Astrocyte (in vitro differentiated cells and primary cell): ENCODE measurements around the gene ST6GALNAC3. TPM values are rescaled to one million over a fixed set of nuclear protein-coding genes. Genes with fewer than 3 reads are reported as not detected.
A peak's percentile ranks its signal among the peaks of the same experiment; 100 is the strongest.

Experiments used
- DNase-seq: peaks from one replicate; pipeline ENCODE4 v3.0.0-alpha.2; 2010; ENCODE audit warnings: low read depth
- FAIRE-seq: peaks from 2 replicates; lab custom pipeline; 2011; peaks lifted over from hg19 to GRCh38; lab: Jason Lieb, UNC
- H2AFZ ChIP-seq: 2 replicates; pipeline ENCODE4 v1.6.0; 2012; ENCODE audit warnings: low read depth, low read length, inconsistent platforms
- H3K27ac ChIP-seq: 2 replicates; pipeline ENCODE4 v1.5.1; 2011; ENCODE audit warnings: low read depth, low read length, inconsistent platforms
- H3K27me3 ChIP-seq: 2 replicates; pipeline ENCODE4 v1.6.0; 2011; ENCODE audit warnings: low read length, inconsistent platforms; ENCODE audit not compliant: insufficient read depth
- H3K36me3 ChIP-seq: 2 replicates; pipeline ENCODE4 v1.5.1; 2011; ENCODE audit warnings: low read length, inconsistent platforms; ENCODE audit not compliant: insufficient read depth
- H3K4me1 ChIP-seq: 2 replicates; pipeline ENCODE4 v1.5.1; 2011; ENCODE audit warnings: low read length, inconsistent platforms; ENCODE audit not compliant: insufficient read depth
- H3K4me2 ChIP-seq: 2 replicates; pipeline ENCODE4 v1.6.0; 2012; ENCODE audit warnings: low read length, inconsistent platforms
- H3K4me3 ChIP-seq: 2 replicates; pipeline ENCODE4 v1.5.1; 2011; ENCODE audit warnings: low read depth, mild to moderate bottlenecking, low read length, inconsistent platforms; ENCODE audit not compliant: insufficient read depth
- H3K79me2 ChIP-seq: 2 replicates; pipeline ENCODE4 v1.6.0; 2012; ENCODE audit warnings: mild to moderate bottlenecking, low read length, inconsistent platforms; ENCODE audit not compliant: insufficient read depth
- H3K9ac ChIP-seq: 2 replicates; pipeline ENCODE4 v1.6.0; 2012; ENCODE audit warnings: mild to moderate bottlenecking, low read length, inconsistent platforms
- H3K9me3 ChIP-seq: 2 replicates; pipeline ENCODE4 v1.5.1; 2012; ENCODE audit warnings: low read depth, mild to moderate bottlenecking, low read length, inconsistent platforms; ENCODE audit not compliant: insufficient read depth
- H4K20me1 ChIP-seq: 2 replicates; pipeline ENCODE4 v1.6.0; 2012; ENCODE audit warnings: low read length, inconsistent platforms; ENCODE audit not compliant: insufficient read depth
- H3K27ac Mint-ChIP-seq: one replicate; pipeline ENCODE4 v1.8.0; 2021; ENCODE audit warnings: mild to moderate bottlenecking, mixed read lengths; ENCODE audit not compliant: unreplicated experiment
- H3K27me3 Mint-ChIP-seq: one replicate; pipeline ENCODE4 v1.8.0; 2021; ENCODE audit warnings: low read depth, mixed read lengths; ENCODE audit not compliant: unreplicated experiment
- H3K36me3 Mint-ChIP-seq: one replicate; pipeline ENCODE4 v1.8.0; 2021; ENCODE audit warnings: low read depth, mixed read lengths; ENCODE audit not compliant: unreplicated experiment
- H3K4me1 Mint-ChIP-seq: one replicate; pipeline ENCODE4 v1.8.0; 2021; ENCODE audit warnings: low read depth, mixed read lengths; ENCODE audit not compliant: unreplicated experiment
- H3K4me3 Mint-ChIP-seq: one replicate; pipeline ENCODE4 v1.8.0; 2021; ENCODE audit warnings: mild to moderate bottlenecking, moderate library complexity, mixed read lengths; ENCODE audit not compliant: unreplicated experiment
- H3K9me3 Mint-ChIP-seq: one replicate; pipeline ENCODE4 v1.8.0; 2021; ENCODE audit warnings: mild to moderate bottlenecking, mixed read lengths; ENCODE audit not compliant: unreplicated experiment
- EZH2 ChIP-seq: IDR thresholded peaks from 2 replicates; pipeline ENCODE4 v1.6.1; 2012; ENCODE audit warnings: mild to moderate bottlenecking, low read length, inconsistent platforms; ENCODE audit not compliant: insufficient read depth
- total RNA-seq: library from RNA; stranded (reverse); gene quantifications from 2 replicates; pipeline ENCODE4 v1.2.1, GENCODE V29; 2021
- TF ChIP-seq, protein P1 (sequence below): IDR thresholded peaks from 2 replicates; pipeline ENCODE4 v1.5.1; 2011; ENCODE audit warnings: low read depth, mild to moderate bottlenecking, inconsistent platforms, low read length, moderate library complexity; ENCODE audit not compliant: insufficient read depth

Gene ST6GALNAC3
- total RNA-seq, 1 donor from 2014 or later = 3.2 TPM

DNA sequence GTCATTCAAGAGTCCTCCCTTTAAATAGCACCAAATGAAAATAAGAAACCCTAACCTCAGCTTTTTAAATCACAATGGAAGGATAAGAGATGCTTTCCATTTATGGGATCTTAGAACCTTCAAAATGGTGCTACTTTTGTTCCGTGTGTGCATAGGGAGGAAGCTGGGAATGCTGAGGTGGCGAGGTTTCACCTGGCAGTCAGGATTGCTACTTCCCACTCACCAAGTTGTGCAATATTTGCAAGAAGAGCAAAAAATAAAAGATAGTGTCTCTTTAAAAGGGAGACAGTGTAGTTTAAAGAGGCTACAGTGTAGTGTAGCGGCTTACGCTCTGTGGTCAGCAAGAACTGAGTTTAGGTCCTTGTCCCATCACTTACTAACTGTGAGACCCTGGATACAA, 400.4 kb downstream of the ST6GALNAC3 start:
- DNase-seq = no peak
- Histone ChIP-seq H4K20me1 (no peaks in the 10 kb centered on the region), H3K4me1 (no peaks in the 10 kb centered on the region), H3K4me2 (no peak overlapping the region), H2AFZ (no peak overlapping the region), H3K27ac (no peak overlapping the region), H3K79me2 (no peaks in the 10 kb centered on the region), H3K9ac (no peak overlapping the region), H3K36me3 (no peaks in the 10 kb centered on the region), H3K27me3 (no peaks in the 10 kb centered on the region), H3K9me3 (no peaks in the 10 kb centered on the region), H3K4me3 (no peak overlapping the region)
- peaks cover 3% of the 10 kb centered on the region for H3K9me3 Mint-ChIP-seq
- H3K36me3 Mint-ChIP-seq = no peaks in the 10 kb centered on the region
- H3K27me3 Mint-ChIP-seq = no peaks in the 10 kb centered on the region
- TF ChIP-seq EZH2 = no peak
- TF ChIP-seq, protein P1, sequence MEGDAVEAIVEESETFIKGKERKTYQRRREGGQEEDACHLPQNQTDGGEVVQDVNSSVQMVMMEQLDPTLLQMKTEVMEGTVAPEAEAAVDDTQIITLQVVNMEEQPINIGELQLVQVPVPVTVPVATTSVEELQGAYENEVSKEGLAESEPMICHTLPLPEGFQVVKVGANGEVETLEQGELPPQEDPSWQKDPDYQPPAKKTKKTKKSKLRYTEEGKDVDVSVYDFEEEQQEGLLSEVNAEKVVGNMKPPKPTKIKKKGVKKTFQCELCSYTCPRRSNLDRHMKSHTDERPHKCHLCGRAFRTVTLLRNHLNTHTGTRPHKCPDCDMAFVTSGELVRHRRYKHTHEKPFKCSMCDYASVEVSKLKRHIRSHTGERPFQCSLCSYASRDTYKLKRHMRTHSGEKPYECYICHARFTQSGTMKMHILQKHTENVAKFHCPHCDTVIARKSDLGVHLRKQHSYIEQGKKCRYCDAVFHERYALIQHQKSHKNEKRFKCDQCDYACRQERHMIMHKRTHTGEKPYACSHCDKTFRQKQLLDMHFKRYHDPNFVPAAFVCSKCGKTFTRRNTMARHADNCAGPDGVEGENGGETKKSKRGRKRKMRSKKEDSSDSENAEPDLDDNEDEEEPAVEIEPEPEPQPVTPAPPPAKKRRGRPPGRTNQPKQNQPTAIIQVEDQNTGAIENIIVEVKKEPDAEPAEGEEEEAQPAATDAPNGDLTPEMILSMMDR = no peak
- FAIRE-seq = no peak
- H3K4me3 Mint-ChIP-seq = no peak overlapping the region
- no peak overlapping the region for H3K27ac Mint-ChIP-seq
- H3K4me1 Mint-ChIP-seq = no peaks in the 10 kb centered on the region

DNA sequence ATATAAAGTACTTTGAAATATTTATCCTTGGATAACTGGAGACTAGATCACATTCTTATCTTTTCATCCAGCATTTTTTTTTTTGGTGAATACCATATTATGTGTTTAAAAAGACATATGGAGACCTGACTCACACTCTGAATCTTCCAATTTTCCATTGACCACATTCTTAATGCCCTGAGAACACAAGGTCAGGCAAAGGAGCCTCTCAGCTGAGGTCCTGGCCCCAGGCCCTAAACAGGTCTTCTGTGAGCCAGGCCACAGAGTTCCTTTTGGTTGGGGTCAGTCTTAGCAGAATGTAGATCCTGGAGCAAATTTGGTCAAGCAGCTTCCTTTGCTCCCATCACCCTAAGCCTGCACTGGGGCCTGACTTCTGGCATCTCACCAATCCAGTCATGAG, 402.6 kb downstream of the ST6GALNAC3 start:
- Histone ChIP-seq H4K20me1 (no peaks in the 10 kb centered on the region), H3K27ac (no peak overlapping the region), H3K36me3 (no peaks in the 10 kb centered on the region), H3K27me3 (no peaks in the 10 kb centered on the region), H2AFZ (no peak overlapping the region), H3K79me2 (no peaks in the 10 kb centered on the region), H3K9me3 (no peaks in the 10 kb centered on the region), H3K4me2 (no peak overlapping the region), H3K9ac (no peak overlapping the region), H3K4me3 (no peak overlapping the region), H3K4me1 (no peaks in the 10 kb centered on the region)
- H3K4me1 Mint-ChIP-seq = peaks cover 9% of the 10 kb centered on the region
- DNase-seq (no peak), FAIRE-seq (no peak)
- no peaks in the 10 kb centered on the region for H3K36me3 Mint-ChIP-seq
- H3K9me3 Mint-ChIP-seq = no peaks in the 10 kb centered on the region
- H3K27ac Mint-ChIP-seq = no peak overlapping the region
- no peak overlapping the region for H3K4me3 Mint-ChIP-seq
- TF ChIP-seq, protein P1 = no peak
- no peak for TF ChIP-seq EZH2
- no peaks in the 10 kb centered on the region for H3K27me3 Mint-ChIP-seq

DNA sequence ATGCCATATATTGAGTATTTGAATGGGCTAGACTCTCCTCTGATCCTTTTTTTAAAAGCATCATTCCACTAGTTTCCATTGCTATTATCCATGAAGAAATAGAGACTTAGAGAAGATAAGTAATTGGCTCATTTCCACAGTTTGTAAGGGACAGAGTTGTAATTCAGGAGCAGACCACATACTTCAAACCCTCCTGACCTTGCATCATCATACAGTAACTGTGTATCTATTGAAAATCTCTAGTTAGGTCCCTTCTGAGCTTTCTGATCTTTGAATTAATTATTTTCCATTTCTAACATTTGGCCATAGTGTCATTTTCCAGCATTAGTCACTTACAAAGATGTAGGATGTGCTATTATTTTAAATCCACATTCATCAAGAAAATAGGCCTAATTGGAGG, 406.3 kb downstream of the ST6GALNAC3 start:
- Histone ChIP-seq H3K79me2 (no peaks in the 10 kb centered on the region), H4K20me1 (no peaks in the 10 kb centered on the region), H3K36me3 (no peaks in the 10 kb centered on the region), H3K9ac (no peak overlapping the region), H3K9me3 (no peaks in the 10 kb centered on the region), H3K4me3 (no peak overlapping the region), H3K4me2 (no peak overlapping the region), H3K27me3 (no peaks in the 10 kb centered on the region), H3K27ac (no peak overlapping the region), H2AFZ (no peak overlapping the region), H3K4me1 (no peaks in the 10 kb centered on the region)
- Mint-ChIP-seq H3K36me3 (no peaks in the 10 kb centered on the region), H3K27ac (peak overlapping the region; percentile 37), H3K4me3 (no peak overlapping the region), H3K9me3 (no peaks in the 10 kb centered on the region), H3K27me3 (no peaks in the 10 kb centered on the region), H3K4me1 (peaks cover 9% of the 10 kb centered on the region)
- DNase-seq (peak; percentile 12), FAIRE-seq (no peak)
- TF ChIP-seq EZH2 = no peak
- TF ChIP-seq, protein P1 = no peak
